HepG2 (cell line): Measurements from ENCODE around the gene TC2N.

Source experiments
- BRCA1 ChIP-seq: sonication (generic); formaldehyde crosslinking; IDR thresholded peaks from 2 replicates; pipeline ENCODE4 v1.4.0; 2020; ENCODE audit warnings: missing genetic modification reagents
- EED ChIP-seq: sonication (generic); formaldehyde crosslinking; IDR thresholded peaks from 2 replicates; pipeline ENCODE4 v1.5.0; 2020; ENCODE audit warnings: mild to moderate bottlenecking, missing genetic modification reagents
- POLR2AphosphoS5 ChIP-seq: IDR thresholded peaks from 2 replicates; pipeline ENCODE4 v1.6.1; 2012; ENCODE audit warnings: low read depth, low read length
- YY1 ChIP-seq: IDR thresholded peaks from 2 replicates; pipeline ENCODE4 v1.6.1; 2011; ENCODE audit warnings: low read length, low read depth, moderate library complexity, mild to moderate bottlenecking; ENCODE audit not compliant: insufficient read depth, insufficient replicate concordance
- ZNF441 ChIP-seq: sonication (generic); formaldehyde crosslinking; IDR thresholded peaks from 2 replicates; pipeline ENCODE4 v1.7.0; 2021; ENCODE audit warnings: missing genetic modification reagents, borderline replicate concordance
- ZNF879 ChIP-seq: sonication (generic); formaldehyde crosslinking; IDR thresholded peaks from 2 replicates; pipeline ENCODE4 v1.8.1; 2023; ENCODE audit warnings: missing genetic modification reagents

GRCh38 chr14:91793704-91794103 lies 73.6 kb downstream of the TC2N start:
- TF ChIP-seq YY1 (no peak), BRCA1 (no peak), ZNF879 (CRISPR knock-in tag) (no peak), ZNF441 (CRISPR knock-in tag) (no peak), POLR2AphosphoS5 (no peak), EED (CRISPR knock-in tag) (no peak)
